Choroid plexus epithelial cell (primary cell): ENCODE results near the gene DESI1.

ENCODE experiments used
- DNase-seq: peaks from one replicate; pipeline ENCODE4 v3.0.0-alpha.2; 2010; ENCODE audit warnings: low read depth
- H3K4me3 ChIP-seq: 2 replicates; pipeline ENCODE4 v1.5.1; 2011; ENCODE audit warnings: low read depth, mild to moderate bottlenecking, control low read depth, low read length, moderate library complexity
- CTCF ChIP-seq: conservative IDR thresholded peaks from 2 replicates; pipeline ENCODE4 v1.5.1; 2011; ENCODE audit warnings: low read depth, mild to moderate bottlenecking, control low read depth, inconsistent platforms, low read length, moderate library complexity

The DESI1 gene

GRCh38 chr22:41585898-41586297 lies 34.9 kb downstream of the DESI1 start:
- TF ChIP-seq CTCF, result no peak
- no peak overlapping the region for H3K4me3 ChIP-seq
- DNase-seq, result no peak

DNA sequence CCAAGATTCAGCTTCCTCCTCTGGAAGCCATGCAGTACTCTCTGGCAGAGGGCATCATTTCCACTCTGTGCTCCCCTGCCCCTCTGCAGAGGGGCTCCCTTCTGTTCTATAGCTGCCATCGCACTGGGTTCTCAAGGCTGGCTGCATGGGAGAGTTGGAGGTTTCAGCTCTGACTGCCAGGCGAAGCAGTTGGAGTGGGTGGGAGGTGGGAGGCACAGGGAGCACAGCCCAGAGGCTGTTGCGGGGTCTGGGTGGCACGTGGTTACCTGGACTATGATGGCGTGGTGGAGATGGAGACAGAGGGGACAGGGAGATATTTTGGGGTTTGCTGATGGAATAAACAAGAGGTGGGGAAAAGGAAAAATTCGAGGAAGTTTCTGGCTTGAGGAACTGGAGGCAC lies 36.0 kb downstream of the DESI1 start:
- no peak overlapping the region for H3K4me3 ChIP-seq
- no peak for DNase-seq
- TF ChIP-seq CTCF, result no peak

GRCh38 chr22:41582694-41583093 lies 38.1 kb downstream of the DESI1 start:
- DNase-seq, result no peak
- no peak overlapping the region for H3K4me3 ChIP-seq
- TF ChIP-seq CTCF, result no peak

DNA sequence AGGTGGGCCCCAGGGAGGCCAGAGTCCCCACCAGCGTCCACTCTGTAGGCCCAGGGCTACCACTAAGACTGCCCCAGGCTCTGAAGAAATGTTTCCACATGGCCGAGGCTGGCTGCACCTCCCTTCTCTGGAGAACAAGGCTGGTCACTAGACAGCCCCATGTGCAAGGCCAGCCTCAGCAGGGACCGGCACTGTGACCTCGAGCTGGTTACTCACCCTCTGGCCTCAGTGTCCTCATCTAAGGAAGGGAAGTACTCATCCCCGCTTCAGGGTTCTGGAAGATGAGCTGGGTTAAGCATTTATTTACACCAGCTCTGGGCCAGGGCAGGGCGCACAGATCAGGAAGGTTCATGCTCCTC lies 40.9 kb downstream of the DESI1 start:
- no peak for TF ChIP-seq CTCF
- no peak for DNase-seq
- H3K4me3 ChIP-seq, result no peak overlapping the region

- TF ChIP-seq CTCF, result no peak
- H3K4me3 ChIP-seq, result no peak overlapping the region
- DNase-seq, result no peak
These were observed 41.4 kb downstream of the DESI1 start for GRCh38 chr22:41579297-41579996.

- no peak for DNase-seq
- TF ChIP-seq CTCF, result no peak
- H3K4me3 ChIP-seq, result no peak overlapping the region
These were observed 42.0 kb downstream of the DESI1 start for GRCh38 chr22:41578818-41579217.

DNA sequence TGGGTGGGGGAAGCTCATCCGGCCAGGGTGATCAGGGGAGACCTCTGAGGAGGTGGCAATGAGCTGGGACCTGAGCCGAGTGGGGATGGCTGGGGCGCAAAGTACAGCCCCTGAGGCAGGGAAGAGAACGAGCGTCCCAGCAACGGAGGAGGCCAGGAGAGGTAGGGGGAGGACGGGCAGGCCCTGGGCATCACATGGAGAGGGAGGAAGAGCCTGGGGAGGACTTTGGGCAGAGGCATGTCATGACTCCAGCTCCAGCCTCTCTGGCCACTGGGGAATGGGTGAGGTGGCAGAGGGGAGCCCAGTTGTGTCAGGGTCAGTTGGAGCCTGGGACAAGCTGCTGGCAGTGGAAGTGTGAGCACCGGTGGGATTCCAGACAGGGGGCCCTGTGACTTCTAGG lies 42.7 kb downstream of the DESI1 start:
- no peak overlapping the region for H3K4me3 ChIP-seq
- no peak for DNase-seq
- TF ChIP-seq CTCF, result no peak
